GM12864 (cell line): ENCODE data around the gene HS3ST5.

ENCODE experiments used
- DNase-seq: peaks from one replicate; pipeline ENCODE4 v3.0.0-alpha.2; 2011; ENCODE audit warnings: low read depth
- H3K4me3 ChIP-seq: 2 replicates; pipeline ENCODE4 v1.5.1; 2011; ENCODE audit warnings: mild to moderate bottlenecking, low read depth, low read length, control low read depth
- TF ChIP-seq, protein P1 (sequence below): IDR thresholded peaks from 2 replicates; pipeline ENCODE4 v1.5.1; 2011; ENCODE audit warnings: low read depth, mild to moderate bottlenecking, moderate library complexity, low read length, control low read depth, inconsistent platforms; ENCODE audit errors: missing control alignments

HS3ST5 gene

DNA sequence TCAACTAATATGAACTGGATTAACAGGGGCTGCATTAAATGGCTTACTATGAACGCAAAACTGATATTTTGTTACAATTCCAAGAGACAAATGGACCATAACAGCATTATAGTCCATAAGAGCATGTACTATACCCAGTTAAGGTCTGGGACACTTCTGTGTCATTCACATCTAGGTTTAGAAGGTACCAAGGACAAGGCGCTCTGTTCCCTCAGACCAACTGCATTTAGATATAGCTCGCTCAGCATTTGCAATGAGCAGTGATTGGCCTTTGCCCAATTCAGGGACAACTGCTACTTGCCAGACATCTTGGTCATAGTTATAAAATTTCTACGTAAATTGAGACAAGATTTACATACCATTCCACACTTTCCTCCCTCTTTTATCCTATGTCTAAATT lies 132.4 kb downstream of the HS3ST5 start:
- H3K4me3 ChIP-seq: no peak overlapping the region
- TF ChIP-seq, protein P1, sequence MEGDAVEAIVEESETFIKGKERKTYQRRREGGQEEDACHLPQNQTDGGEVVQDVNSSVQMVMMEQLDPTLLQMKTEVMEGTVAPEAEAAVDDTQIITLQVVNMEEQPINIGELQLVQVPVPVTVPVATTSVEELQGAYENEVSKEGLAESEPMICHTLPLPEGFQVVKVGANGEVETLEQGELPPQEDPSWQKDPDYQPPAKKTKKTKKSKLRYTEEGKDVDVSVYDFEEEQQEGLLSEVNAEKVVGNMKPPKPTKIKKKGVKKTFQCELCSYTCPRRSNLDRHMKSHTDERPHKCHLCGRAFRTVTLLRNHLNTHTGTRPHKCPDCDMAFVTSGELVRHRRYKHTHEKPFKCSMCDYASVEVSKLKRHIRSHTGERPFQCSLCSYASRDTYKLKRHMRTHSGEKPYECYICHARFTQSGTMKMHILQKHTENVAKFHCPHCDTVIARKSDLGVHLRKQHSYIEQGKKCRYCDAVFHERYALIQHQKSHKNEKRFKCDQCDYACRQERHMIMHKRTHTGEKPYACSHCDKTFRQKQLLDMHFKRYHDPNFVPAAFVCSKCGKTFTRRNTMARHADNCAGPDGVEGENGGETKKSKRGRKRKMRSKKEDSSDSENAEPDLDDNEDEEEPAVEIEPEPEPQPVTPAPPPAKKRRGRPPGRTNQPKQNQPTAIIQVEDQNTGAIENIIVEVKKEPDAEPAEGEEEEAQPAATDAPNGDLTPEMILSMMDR: no peak
- DNase-seq: no peak

DNA sequence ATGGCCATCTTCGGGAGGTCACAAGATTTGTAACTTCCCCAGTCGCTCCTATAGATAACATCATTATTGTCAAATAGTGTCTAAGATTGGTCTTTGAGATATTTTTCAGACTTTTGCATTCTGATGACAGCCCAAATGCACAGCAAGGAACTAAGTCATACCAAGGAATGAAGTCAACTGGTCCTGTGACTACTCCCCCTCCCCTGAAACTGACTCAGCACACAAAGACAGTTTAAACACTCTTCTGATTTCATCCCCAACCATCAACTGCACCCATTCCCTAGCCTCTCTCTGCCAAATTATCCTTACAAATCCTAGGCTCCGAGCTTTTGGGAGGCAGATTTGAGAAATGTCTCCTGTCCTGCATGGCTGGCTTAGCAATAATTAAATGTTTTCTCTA lies 139.4 kb downstream of the HS3ST5 start:
- H3K4me3 ChIP-seq: no peak overlapping the region
- TF ChIP-seq, protein P1: no peak
- no peak for DNase-seq

DNA sequence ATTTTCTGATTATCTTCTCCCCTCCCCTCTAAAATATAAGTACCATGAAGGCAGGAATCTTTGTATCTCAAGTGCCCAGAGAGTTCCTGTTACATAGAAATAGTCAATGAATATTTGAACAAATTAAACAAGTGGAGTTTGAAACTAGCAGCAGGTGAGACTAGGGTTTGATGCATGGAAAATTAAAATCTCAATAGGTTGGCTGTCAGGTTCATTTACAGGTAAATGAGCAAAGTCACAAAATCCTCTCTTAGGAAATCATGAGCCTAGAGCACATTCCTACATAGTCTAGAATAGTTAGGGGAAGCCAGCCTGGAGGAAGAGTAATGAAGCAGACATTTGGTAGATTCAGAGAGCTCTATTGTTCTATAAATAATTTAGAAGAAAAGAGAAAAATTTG lies 140.4 kb downstream of the HS3ST5 start:
- no peak overlapping the region for H3K4me3 ChIP-seq
- no peak for DNase-seq
- TF ChIP-seq, protein P1: no peak

DNA sequence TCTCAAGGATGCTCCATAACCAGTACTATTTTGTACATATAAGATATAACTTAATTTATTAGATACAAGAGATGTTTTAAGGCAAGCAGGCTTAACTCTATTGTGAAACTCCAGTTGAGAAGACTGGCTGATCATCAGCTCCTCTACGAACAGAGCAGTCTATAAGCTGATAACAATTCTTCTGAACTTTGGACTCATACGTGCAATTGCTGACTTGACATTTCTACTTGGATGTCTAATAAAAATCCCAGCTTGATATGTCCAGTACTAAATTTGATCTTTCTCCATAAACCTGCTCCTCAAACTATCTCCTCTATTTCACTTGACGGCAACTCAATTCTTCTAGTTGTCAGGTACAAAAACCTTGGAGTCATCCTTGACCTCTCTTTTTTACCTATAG lies 141.9 kb downstream of the HS3ST5 start:
- H3K4me3 ChIP-seq: no peak overlapping the region
- DNase-seq: no peak
- TF ChIP-seq, protein P1: no peak

DNA sequence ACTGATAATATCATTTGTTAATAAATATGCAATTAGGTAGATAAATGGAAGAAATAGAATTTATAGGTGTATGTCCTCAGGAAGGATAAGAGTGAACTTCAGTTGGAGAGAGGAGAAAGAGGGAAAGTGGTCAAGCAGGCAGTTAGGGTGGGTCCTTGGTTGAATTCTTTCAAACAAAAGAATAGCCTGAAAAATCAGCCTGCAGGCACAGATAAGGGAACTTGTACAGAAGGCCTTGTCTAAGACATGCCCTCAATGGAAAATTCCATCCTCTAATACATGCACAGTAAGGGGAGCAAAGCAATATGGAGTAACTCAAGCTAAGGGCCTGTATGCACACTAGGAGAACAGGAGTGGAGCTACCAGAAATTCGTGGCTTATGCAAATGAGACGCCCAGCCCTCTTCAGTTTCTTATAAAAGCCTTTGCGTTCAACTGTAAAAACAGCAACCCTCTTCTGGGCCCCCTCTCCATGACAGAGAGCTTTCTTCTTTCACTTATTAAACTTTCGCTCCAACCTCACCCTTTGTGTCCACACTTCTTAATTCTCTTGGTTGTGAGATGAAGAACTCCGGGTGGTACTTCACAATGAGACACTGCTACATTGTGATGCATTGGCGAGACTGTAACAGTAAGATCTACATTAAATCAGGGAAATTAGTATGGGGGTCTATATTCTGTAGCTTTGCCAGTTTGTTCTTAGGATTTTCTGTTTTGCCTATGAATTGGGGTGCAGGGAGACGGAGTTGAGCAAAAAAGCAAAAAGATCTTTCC lies 147.0 kb downstream of the HS3ST5 start:
- no peak for DNase-seq
- no peak overlapping the region for H3K4me3 ChIP-seq
- TF ChIP-seq, protein P1: no peak

DNA sequence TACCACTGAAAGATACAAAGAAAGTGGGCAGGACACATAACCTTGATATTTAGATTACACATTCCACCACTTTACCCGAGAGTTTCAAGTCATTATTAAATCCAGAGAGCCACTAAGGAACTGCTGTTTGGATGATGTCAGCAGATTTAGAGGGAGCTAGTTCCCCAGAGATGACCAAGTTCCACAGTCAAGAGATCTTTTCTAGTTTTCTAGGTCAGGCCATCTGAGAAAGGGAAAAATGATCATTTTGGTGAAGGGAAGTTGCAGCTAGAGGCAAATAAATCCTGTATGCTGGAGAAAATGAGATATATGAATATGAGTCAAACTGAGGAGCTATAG lies 147.8 kb downstream of the HS3ST5 start:
- H3K4me3 ChIP-seq: no peak overlapping the region
- DNase-seq: no peak
- TF ChIP-seq, protein P1: no peak
